GM23248 (cell line): ENCODE data around the gene PAQR9. TPM values are rescaled to one million over a fixed set of nuclear protein-coding genes. Genes with fewer than 3 reads are reported as not detected.

Source experiments
- DNase-seq: peaks from one replicate; pipeline ENCODE4 v3.0.0-alpha.2; 2015
- H2AFZ ChIP-seq: fragments of 200-600 bp; sonication (generic); 2 replicates; pipeline ENCODE4 v1.6.1; 2016; ENCODE audit warnings: antibody characterized with exemption
- H3F3A ChIP-seq: fragments of 200-600 bp; sonication (generic); 2 replicates; pipeline ENCODE4 v1.6.1; 2016; ENCODE audit warnings: mild to moderate bottlenecking, antibody characterized with exemption, mixed run types; ENCODE audit not compliant: insufficient read depth
- H3K27ac ChIP-seq: fragments of 200-600 bp; sonication (generic); 2 replicates; pipeline ENCODE4 v1.5.1; 2016; ENCODE audit warnings: mild to moderate bottlenecking
- H3K27me3 ChIP-seq: fragments of 200-600 bp; sonication (generic); replicated peaks from 2 replicates; pipeline ENCODE4 v1.6.1; 2016; ENCODE audit warnings: mild to moderate bottlenecking; ENCODE audit not compliant: insufficient read depth
- H3K36me3 ChIP-seq: fragments of 200-600 bp; sonication (generic); 2 replicates; pipeline ENCODE4 v1.6.1; 2016; ENCODE audit warnings: low read depth, mild to moderate bottlenecking
- H3K4me1 ChIP-seq: fragments of 200-600 bp; sonication (generic); 2 replicates; pipeline ENCODE4 v1.6.1; 2016; ENCODE audit warnings: mild to moderate bottlenecking; ENCODE audit not compliant: insufficient read depth
- H3K4me2 ChIP-seq: fragments of 200-600 bp; sonication (generic); one replicate; pipeline ENCODE4 v1.6.1; 2016; ENCODE audit warnings: mild to moderate bottlenecking; ENCODE audit not compliant: unreplicated experiment
- H3K4me3 ChIP-seq: fragments of 200-600 bp; sonication (generic); 2 replicates; pipeline ENCODE4 v1.5.1; 2016; ENCODE audit warnings: mild to moderate bottlenecking
- H3K79me2 ChIP-seq: fragments of 200-600 bp; sonication (generic); 2 replicates; pipeline ENCODE4 v1.6.1; 2016; ENCODE audit warnings: mild to moderate bottlenecking; ENCODE audit not compliant: insufficient read depth
- H3K9ac ChIP-seq: fragments of 200-600 bp; sonication (generic); 2 replicates; pipeline ENCODE4 v1.6.1; 2016; ENCODE audit warnings: mild to moderate bottlenecking
- H3K9me2 ChIP-seq: fragments of 200-600 bp; sonication (generic); 2 replicates; pipeline ENCODE4 v1.6.1; 2016; ENCODE audit warnings: mixed run types, mild to moderate bottlenecking, moderate library complexity; ENCODE audit not compliant: insufficient read depth
- H3K9me3 ChIP-seq: fragments of 200-600 bp; sonication (generic); one replicate; pipeline ENCODE4 v1.6.1; 2017; ENCODE audit warnings: low read depth
- H4K20me1 ChIP-seq: fragments of 200-600 bp; sonication (generic); 2 replicates; pipeline ENCODE4 v1.6.0; 2016; ENCODE audit not compliant: insufficient read depth
- EZH2 ChIP-seq: fragments of 200-600 bp; sonication (generic); IDR thresholded peaks from 2 replicates; pipeline ENCODE4 v1.6.1; 2018; ENCODE audit warnings: antibody characterized with exemption, mild to moderate bottlenecking; ENCODE audit not compliant: insufficient read depth, poor library complexity, severe bottlenecking
- EZH2phosphoT487 ChIP-seq: fragments of 200-600 bp; sonication (generic); IDR thresholded peaks from 2 replicates; pipeline ENCODE4 v1.6.1; 2018; ENCODE audit warnings: antibody characterized with exemption, moderate library complexity, mild to moderate bottlenecking, low read depth; ENCODE audit not compliant: insufficient read depth
- WGBS, 2 experiments: methylation state at CpG; one replicate each; pipeline ENCODE4 v1.1.6; 2015 to 2017; ENCODE audit warnings: low lambda C conversion rate in 2 of 2, low coverage in 1 of 2; ENCODE audit errors: missing lambda C conversion rate in 2 of 2; 5-methylcytosine and 5-hydroxymethylcytosine counted together
- in situ Hi-C: fragments of 300-500 bp; cut with MboI; formaldehyde crosslinking; loops from 2 replicates; pipeline ENCODE4 v1.15.0; 2020
- polyA plus RNA-seq: library from polyadenylated mRNA; unstranded; fragments of >200 nt; fragmentation: Nextera tagmentation; extraction: Ambion mirVana; gene quantifications from 2 replicates; pipeline ENCODE4 v1.2.1, GENCODE V29; 2016
- total RNA-seq: library from RNA; depleted of rRNA; stranded (reverse); fragments of >200 nt; shearing (Covaris generic); gene quantifications from 2 replicates; pipeline ENCODE4 v1.2.3, GENCODE V29; 2014

Gene PAQR9
- total and polyA plus RNA-seq, 2 experiments from 2014 or later, result not detected

DNA sequence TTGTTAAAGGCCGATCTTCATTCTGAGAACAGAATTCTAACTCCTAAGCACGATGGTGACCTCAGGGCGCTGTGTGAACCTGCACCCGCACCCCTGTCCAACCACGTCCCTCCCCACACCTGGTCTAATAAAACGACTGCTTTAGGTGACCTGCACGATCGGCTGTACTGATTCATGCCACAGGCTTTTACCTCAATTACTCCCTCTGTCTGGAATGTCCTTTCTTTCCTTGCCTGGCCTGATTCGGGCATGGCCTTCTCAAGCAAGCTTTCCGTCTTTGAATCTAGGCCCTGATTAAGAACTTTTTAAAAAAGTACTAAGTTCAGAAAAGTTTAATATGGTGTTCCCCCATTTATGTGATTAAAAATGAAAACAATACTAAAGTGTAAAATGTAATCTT is 37.1 kb upstream of the PAQR9 start:
- Histone ChIP-seq H2AFZ (peak overlapping the region; percentile 83), H3K27ac (peak overlapping the region; percentile 90), H3K9me2 (no peaks in the 10 kb centered on the region), H3F3A (peaks cover 22% of the 10 kb centered on the region), H3K27me3 (no peaks in the 10 kb centered on the region), H3K4me2 (peak overlapping the region; percentile 80), H3K9ac (peak overlapping the region; percentile 90), H3K4me1 (peaks cover 26% of the 10 kb centered on the region), H3K9me3 (no peaks in the 10 kb centered on the region), H3K79me2 (peaks cover 52% of the 10 kb centered on the region), H3K36me3 (no peaks in the 10 kb centered on the region), H3K4me3 (peak overlapping the region; percentile 82), H4K20me1 (0 out of 2 replicates have a peak, but pooled peaks cover 7% of the 10 kb centered on the region)
- DNase-seq, result peak; percentile 62
- TF ChIP-seq EZH2phosphoT487, result no peak
- no peak for TF ChIP-seq EZH2
- in situ Hi-C loops, result no loop called here
- 1% methylated on average over 10 of the region's 10 CpGs for WGBS, 2 experiments

DNA sequence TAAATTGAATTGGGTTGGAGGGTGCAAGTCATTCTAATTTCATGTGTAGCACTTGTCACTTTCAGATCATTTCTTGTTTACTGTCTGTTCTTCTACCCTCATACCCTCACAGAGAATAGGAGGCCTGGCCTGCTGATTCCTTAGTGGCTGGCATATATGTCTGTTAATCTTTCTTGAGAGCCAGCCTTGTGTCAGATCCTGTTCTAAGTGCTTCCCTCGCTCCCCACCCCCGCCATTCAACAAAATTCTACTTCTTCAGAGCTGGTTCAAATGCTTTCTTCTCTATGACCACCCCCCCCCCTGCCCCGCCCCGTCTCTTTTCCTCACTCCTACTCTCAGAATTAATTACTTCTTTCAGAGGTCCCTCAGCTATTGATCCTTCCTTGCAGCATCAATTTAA is 36.4 kb upstream of the PAQR9 start:
- DNase-seq, result no peak
- H3K36me3 ChIP-seq, result no peaks in the 10 kb centered on the region
- in situ Hi-C loops, result no loop called here
- peaks cover 45% of the 10 kb centered on the region for H3K79me2 ChIP-seq
- TF ChIP-seq EZH2phosphoT487 (no peak), EZH2 (no peak)
- H3K4me3 ChIP-seq, result peak overlapping the region; percentile 82
- peak overlapping the region; percentile 83 for H2AFZ ChIP-seq
- H3K4me1 ChIP-seq, result peaks cover 25% of the 10 kb centered on the region
- H3K27me3 ChIP-seq, result no peaks in the 10 kb centered on the region
- 0 out of 2 replicates have a peak, but pooled peaks cover under 1% of the 10 kb centered on the region for H4K20me1 ChIP-seq
- peak overlapping the region; percentile 80 for H3K4me2 ChIP-seq
- peak overlapping the region; percentile 90 for H3K27ac ChIP-seq
- no peaks in the 10 kb centered on the region for H3K9me2 ChIP-seq
- WGBS, 2 experiments, result 82 to 86% methylated on average over 2 to 4 of the region's 4 CpGs
- H3K9ac ChIP-seq, result peak overlapping the region; percentile 90
- peaks cover 22% of the 10 kb centered on the region for H3F3A ChIP-seq
- H3K9me3 ChIP-seq, result no peaks in the 10 kb centered on the region

DNA sequence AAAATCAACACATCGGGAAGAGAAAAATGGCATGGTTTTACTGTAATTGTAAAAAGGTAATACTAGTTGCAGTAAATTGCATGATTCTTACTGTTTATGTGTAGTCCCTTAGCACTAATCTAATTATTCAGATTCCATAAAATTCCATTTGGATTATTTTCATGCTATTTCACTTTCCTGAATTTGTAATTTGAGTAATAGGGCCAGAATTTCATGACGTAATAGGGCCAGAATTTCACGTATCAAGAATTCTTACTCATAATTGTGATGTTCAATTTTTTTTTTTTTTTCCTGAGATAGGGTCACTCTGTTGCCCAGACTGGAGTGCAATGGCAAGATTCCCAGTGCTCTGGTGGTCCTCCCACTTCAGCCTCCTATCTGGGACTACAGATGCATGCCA is 35.0 kb upstream of the PAQR9 start:
- Histone ChIP-seq H2AFZ (no peak overlapping the region), H3K27me3 (no peaks in the 10 kb centered on the region), H3K4me1 (peaks cover 21% of the 10 kb centered on the region), H3K9me2 (no peaks in the 10 kb centered on the region), H3K27ac (no peak overlapping the region), H3K79me2 (peaks cover 31% of the 10 kb centered on the region), H3K9ac (no peak overlapping the region), H3K4me2 (no peak overlapping the region), H3K36me3 (no peaks in the 10 kb centered on the region), H3F3A (peaks cover 22% of the 10 kb centered on the region), H4K20me1 (no peaks in the 10 kb centered on the region), H3K9me3 (no peaks in the 10 kb centered on the region), H3K4me3 (no peak overlapping the region)
- in situ Hi-C loops, result no loop called here
- peak; percentile 69 for DNase-seq
- 38% methylated on average over 3 of the region's 3 CpGs for WGBS, 2 experiments
- no peak for TF ChIP-seq EZH2

DNA sequence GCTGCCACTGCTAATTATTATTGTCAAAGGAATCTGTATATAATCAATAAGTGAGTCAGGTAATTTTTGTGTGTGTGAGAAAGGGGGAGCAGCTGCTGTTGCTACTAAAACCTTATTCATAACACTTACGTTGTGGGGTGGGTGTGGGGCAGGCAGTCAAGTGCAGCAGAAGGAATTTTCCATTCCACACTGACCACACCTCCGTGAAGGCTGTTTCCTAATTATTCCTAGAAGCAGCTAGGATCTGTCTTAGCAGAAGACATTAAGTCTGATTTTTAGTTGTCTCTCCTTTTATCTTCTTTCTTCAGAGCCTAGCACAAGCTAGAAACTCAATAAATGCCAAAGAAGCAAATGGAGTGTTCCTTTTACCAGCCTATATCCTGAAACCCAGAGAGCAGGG is 33.9 kb upstream of the PAQR9 start:
- Histone ChIP-seq H3F3A (peaks cover 13% of the 10 kb centered on the region), H3K9ac (no peak overlapping the region), H3K27ac (no peak overlapping the region), H3K79me2 (peaks cover 20% of the 10 kb centered on the region), H4K20me1 (no peaks in the 10 kb centered on the region), H3K27me3 (no peaks in the 10 kb centered on the region), H3K9me3 (no peaks in the 10 kb centered on the region), H3K9me2 (no peaks in the 10 kb centered on the region), H3K4me3 (no peak overlapping the region), H3K4me2 (no peak overlapping the region), H2AFZ (0 out of 2 replicates have a peak overlapping the region, but pooled peaks have one; percentile 33), H3K36me3 (no peaks in the 10 kb centered on the region), H3K4me1 (peaks cover 16% of the 10 kb centered on the region)
- no peak for TF ChIP-seq EZH2
- TF ChIP-seq EZH2phosphoT487, result no peak
- in situ Hi-C loops, result no loop called here
- WGBS, 2 experiments, result 8 to 16% methylated on average over 2 of the region's 2 CpGs
- DNase-seq, result peak; percentile 31

DNA sequence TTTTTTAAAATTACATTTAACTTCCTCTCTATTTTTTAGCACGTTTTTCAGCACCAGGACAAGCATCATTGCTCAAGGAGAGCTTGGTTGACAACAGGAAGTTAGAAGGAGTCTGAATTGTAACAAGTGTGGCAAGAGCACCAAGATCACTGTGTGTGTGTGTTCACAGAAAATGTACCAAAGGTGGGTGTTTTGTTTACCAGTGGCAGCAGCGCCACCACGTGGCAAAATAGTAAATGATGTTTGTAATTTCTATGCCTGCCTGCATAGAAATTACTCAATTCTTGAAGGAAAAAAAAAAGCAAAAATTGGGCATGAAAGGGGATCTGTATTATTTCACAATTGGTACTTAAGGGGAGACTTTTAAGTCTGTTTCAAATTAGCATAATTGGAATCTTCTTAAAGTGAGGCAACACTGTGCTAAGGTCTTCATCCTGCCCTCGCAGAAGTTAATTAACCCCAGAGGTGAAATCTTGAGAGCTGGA is 30.5 kb upstream of the PAQR9 start:
- Histone ChIP-seq H2AFZ (no peak overlapping the region), H3K27ac (no peak overlapping the region), H3K9ac (no peak overlapping the region), H3F3A (no peaks in the 10 kb centered on the region), H3K79me2 (no peaks in the 10 kb centered on the region), H3K27me3 (no peaks in the 10 kb centered on the region), H3K4me1 (peaks cover 16% of the 10 kb centered on the region), H3K9me3 (no peaks in the 10 kb centered on the region), H4K20me1 (no peaks in the 10 kb centered on the region), H3K36me3 (no peaks in the 10 kb centered on the region), H3K4me3 (no peak overlapping the region), H3K4me2 (no peak overlapping the region), H3K9me2 (no peaks in the 10 kb centered on the region)
- in situ Hi-C loops, result loop anchor here (5.0 kb wide), 2 partner anchors 167 to 402 kb away; no protein-coding TSS in a partner anchor
- 2 to 3% methylated on average over 4 of the region's 4 CpGs for WGBS, 2 experiments
- TF ChIP-seq EZH2, result no peak
- no peak for TF ChIP-seq EZH2phosphoT487
- peak; percentile 79 for DNase-seq
